Ishikawa (cell line): ENCODE measurements around the gene CERS6.

Source experiments
- CEBPB ChIP-seq: IDR thresholded peaks from 2 replicates; pipeline ENCODE4 v1.6.1; 2012
- CREB1 ChIP-seq: IDR thresholded peaks from 2 replicates; pipeline ENCODE4 v1.6.1; 2012; ENCODE audit warnings: low read depth
- EGR1 ChIP-seq: IDR thresholded peaks from 2 replicates; pipeline ENCODE4 v1.6.1; 2012
- EP300 ChIP-seq: IDR thresholded peaks from 2 replicates; pipeline ENCODE4 v1.6.1; 2012; ENCODE audit warnings: borderline replicate concordance
- FOXM1 ChIP-seq: IDR thresholded peaks from 2 replicates; pipeline ENCODE4 v1.6.1; 2012; ENCODE audit warnings: low read depth, borderline replicate concordance
- NFIC ChIP-seq: IDR thresholded peaks from 2 replicates; pipeline ENCODE4 v1.6.1; 2012
- RAD21 ChIP-seq: IDR thresholded peaks from 2 replicates; pipeline ENCODE4 v1.6.1; 2012; ENCODE audit warnings: low read depth
- REST ChIP-seq: IDR thresholded peaks from 2 replicates; pipeline ENCODE4 v1.6.1; 2012; ENCODE audit warnings: low read depth, mild to moderate bottlenecking
- TAF1 ChIP-seq: IDR thresholded peaks from 2 replicates; pipeline ENCODE4 v1.6.1; 2012; ENCODE audit warnings: low read depth, mild to moderate bottlenecking
- TEAD4 ChIP-seq: IDR thresholded peaks from 2 replicates; pipeline ENCODE4 v1.6.1; 2012
- YY1 ChIP-seq: IDR thresholded peaks from 2 replicates; pipeline ENCODE4 v1.6.1; 2012; ENCODE audit warnings: low read depth
- ZBTB7A ChIP-seq: IDR thresholded peaks from 2 replicates; pipeline ENCODE4 v1.6.1; 2012; ENCODE audit warnings: low read depth
- TF ChIP-seq, protein P1 (sequence below): IDR thresholded peaks from 2 replicates; pipeline ENCODE4 v1.6.1; 2012

- TF ChIP-seq, protein P1, sequence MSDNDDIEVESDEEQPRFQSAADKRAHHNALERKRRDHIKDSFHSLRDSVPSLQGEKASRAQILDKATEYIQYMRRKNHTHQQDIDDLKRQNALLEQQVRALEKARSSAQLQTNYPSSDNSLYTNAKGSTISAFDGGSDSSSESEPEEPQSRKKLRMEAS: no peak
- TF ChIP-seq ZBTB7A (no peak), NFIC (no peak), TAF1 (no peak), TEAD4 (no peak), YY1 (no peak), EP300 (no peak), FOXM1 (no peak), CEBPB (no peak), EGR1 (no peak), RAD21 (no peak), REST (no peak), CREB1 (no peak)
These were observed 292.4 kb downstream of the CERS6 start for GRCh38 chr2:168748461-168748860.
